ENCODE data around the gene SEMA3A.

The SEMA3A gene

DNA sequence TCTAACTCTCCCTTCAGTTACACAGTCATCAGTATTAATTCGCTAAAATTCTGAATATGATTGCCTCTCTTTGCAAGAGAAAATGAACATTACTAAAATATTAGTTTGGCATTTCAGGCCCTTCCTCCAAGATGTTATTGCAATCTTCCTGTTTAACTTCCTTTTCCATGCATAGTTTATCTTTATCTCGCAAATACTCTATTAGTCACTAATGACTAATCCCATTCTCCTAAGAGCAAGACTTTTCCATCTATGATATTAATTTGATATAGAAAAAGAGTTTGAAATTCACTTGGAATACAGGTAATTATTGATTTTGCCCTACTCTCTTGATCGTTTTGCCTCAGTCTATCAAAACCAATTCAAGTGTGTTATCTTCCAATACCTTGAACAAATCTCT lies 41.8 kb upstream of the SEMA3A start:
- H3K4me2 ChIP-seq (ENCODE audit: low read length), result no peak overlapping the region
- peaks cover 5% of the 10 kb centered on the region for H3K4me1 ChIP-seq (ENCODE audit: low read length)
- TF ChIP-seq EZH2phosphoT487 (IDR thresholded peaks at IDR 0.05; ENCODE audit: low read depth), result no peak
- TF ChIP-seq, protein P1, sequence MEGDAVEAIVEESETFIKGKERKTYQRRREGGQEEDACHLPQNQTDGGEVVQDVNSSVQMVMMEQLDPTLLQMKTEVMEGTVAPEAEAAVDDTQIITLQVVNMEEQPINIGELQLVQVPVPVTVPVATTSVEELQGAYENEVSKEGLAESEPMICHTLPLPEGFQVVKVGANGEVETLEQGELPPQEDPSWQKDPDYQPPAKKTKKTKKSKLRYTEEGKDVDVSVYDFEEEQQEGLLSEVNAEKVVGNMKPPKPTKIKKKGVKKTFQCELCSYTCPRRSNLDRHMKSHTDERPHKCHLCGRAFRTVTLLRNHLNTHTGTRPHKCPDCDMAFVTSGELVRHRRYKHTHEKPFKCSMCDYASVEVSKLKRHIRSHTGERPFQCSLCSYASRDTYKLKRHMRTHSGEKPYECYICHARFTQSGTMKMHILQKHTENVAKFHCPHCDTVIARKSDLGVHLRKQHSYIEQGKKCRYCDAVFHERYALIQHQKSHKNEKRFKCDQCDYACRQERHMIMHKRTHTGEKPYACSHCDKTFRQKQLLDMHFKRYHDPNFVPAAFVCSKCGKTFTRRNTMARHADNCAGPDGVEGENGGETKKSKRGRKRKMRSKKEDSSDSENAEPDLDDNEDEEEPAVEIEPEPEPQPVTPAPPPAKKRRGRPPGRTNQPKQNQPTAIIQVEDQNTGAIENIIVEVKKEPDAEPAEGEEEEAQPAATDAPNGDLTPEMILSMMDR (IDR thresholded peaks at IDR 0.05; ENCODE audit: low read depth, low read length), result no peak
- H3K79me2 ChIP-seq (ENCODE audit: low read length), result no peaks in the 10 kb centered on the region
- H3K36me3 ChIP-seq (replicated peaks; ENCODE audit: low read depth, low read length), result no peaks in the 10 kb centered on the region
- H2AFZ ChIP-seq (ENCODE audit: low read depth, low read length), result no peak overlapping the region
- H3K4me3 ChIP-seq (ENCODE audit: low read length), result no peak overlapping the region
- no peaks in the 10 kb centered on the region for H3K9me3 ChIP-seq (ENCODE audit: insufficient read depth, low read length)
- H4K20me1 ChIP-seq (ENCODE audit: insufficient read depth, low read length), result no peaks in the 10 kb centered on the region
- no peak overlapping the region for H3K27ac ChIP-seq (ENCODE audit: low read length)
- no peak overlapping the region for H3K9ac ChIP-seq (ENCODE audit: low read length)
- no peaks in the 10 kb centered on the region for H3K27me3 ChIP-seq (ENCODE audit: low read depth, low read length)

DNA sequence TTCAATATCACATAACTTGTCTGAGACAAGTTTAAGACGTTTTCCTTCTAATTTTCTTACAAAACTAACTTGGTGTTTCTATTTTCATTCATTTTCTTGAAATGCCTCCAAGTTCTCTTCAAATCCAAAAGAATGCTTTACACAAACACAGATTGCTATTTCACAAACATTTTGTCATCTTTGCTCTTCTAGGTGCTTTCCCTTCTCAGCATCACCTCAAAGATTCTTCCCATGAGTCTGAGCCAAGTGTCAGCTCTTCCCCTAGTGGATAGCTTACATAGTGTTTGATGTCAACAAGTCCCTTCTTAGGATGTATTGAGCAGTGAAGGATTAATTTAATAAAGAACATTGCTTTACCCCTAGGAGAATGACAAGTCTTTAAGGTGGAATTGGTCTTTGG lies 38.1 kb upstream of the SEMA3A start:
- Histone ChIP-seq H2AFZ (ENCODE audit: low read depth, low read length) (no peak overlapping the region), H3K4me1 (ENCODE audit: low read length) (peaks cover 2% of the 10 kb centered on the region), H3K9me3 (ENCODE audit: insufficient read depth, low read length) (no peaks in the 10 kb centered on the region), H3K27me3 (ENCODE audit: low read depth, low read length) (no peaks in the 10 kb centered on the region), H3K36me3 (replicated peaks; ENCODE audit: low read depth, low read length) (no peaks in the 10 kb centered on the region), H3K79me2 (ENCODE audit: low read length) (no peaks in the 10 kb centered on the region), H3K4me2 (ENCODE audit: low read length) (no peak overlapping the region), H3K27ac (ENCODE audit: low read length) (no peak overlapping the region), H4K20me1 (ENCODE audit: insufficient read depth, low read length) (no peaks in the 10 kb centered on the region), H3K4me3 (ENCODE audit: low read length) (no peak overlapping the region), H3K9ac (ENCODE audit: low read length) (no peak overlapping the region)
- no peak for TF ChIP-seq EZH2phosphoT487 (IDR thresholded peaks at IDR 0.05; ENCODE audit: low read depth)
- TF ChIP-seq, protein P1 (IDR thresholded peaks at IDR 0.05; ENCODE audit: low read depth, low read length), result no peak

DNA sequence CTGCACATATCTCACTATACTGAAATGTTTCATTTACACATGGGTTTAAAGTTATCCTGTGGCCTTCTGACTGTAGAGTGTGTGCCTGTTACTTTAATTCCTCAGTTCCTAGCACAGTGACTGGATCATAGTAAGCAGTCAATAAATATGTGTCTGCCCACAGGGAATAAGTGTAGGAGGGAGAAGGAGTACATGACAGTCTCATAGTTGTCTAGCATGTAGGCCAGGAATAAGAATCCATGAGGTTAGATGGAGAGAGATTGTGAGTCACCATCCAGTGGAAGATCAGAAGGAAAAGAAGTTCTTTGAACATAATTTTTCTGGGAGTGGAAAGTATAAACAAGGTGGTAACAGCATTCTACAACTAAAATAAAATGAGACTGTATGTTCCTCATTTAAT lies 36.6 kb upstream of the SEMA3A start:
- Histone ChIP-seq H4K20me1 (ENCODE audit: insufficient read depth, low read length) (no peaks in the 10 kb centered on the region), H3K27ac (ENCODE audit: low read length) (no peak overlapping the region), H3K9me3 (ENCODE audit: insufficient read depth, low read length) (no peaks in the 10 kb centered on the region), H3K4me1 (ENCODE audit: low read length) (no peaks in the 10 kb centered on the region), H3K27me3 (ENCODE audit: low read depth, low read length) (no peaks in the 10 kb centered on the region), H3K4me3 (ENCODE audit: low read length) (no peak overlapping the region), H2AFZ (ENCODE audit: low read depth, low read length) (no peak overlapping the region), H3K36me3 (replicated peaks; ENCODE audit: low read depth, low read length) (no peaks in the 10 kb centered on the region), H3K79me2 (ENCODE audit: low read length) (no peaks in the 10 kb centered on the region), H3K4me2 (ENCODE audit: low read length) (no peak overlapping the region), H3K9ac (ENCODE audit: low read length) (no peak overlapping the region)
- no peak for TF ChIP-seq EZH2phosphoT487 (IDR thresholded peaks at IDR 0.05; ENCODE audit: low read depth)
- TF ChIP-seq, protein P1 (IDR thresholded peaks at IDR 0.05; ENCODE audit: low read depth, low read length), result no peak

DNA sequence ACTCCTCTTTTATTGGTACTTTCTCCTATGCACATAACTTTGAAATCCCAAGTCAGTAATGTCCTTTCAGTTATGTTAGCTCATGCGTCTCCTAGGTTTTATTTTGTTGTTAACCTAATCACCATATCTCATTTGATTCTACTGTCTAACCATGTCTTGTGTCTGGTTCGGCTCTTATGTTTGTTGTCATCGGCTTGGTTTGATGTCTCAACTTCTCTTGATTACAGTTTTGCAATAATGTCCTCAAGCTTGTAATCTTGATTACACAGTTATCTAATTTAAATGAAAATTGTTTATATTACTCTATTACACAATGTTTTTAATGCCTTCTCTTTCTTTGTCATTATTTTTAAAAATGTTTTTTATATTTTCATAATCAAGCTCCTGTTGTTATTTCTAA lies 35.9 kb upstream of the SEMA3A start:
- Histone ChIP-seq H3K9ac (ENCODE audit: low read length) (no peak overlapping the region), H3K36me3 (replicated peaks; ENCODE audit: low read depth, low read length) (no peaks in the 10 kb centered on the region), H3K4me2 (ENCODE audit: low read length) (no peak overlapping the region), H3K79me2 (ENCODE audit: low read length) (no peaks in the 10 kb centered on the region), H2AFZ (ENCODE audit: low read depth, low read length) (no peak overlapping the region), H3K27ac (ENCODE audit: low read length) (no peak overlapping the region), H3K9me3 (ENCODE audit: insufficient read depth, low read length) (no peaks in the 10 kb centered on the region), H4K20me1 (ENCODE audit: insufficient read depth, low read length) (no peaks in the 10 kb centered on the region), H3K27me3 (ENCODE audit: low read depth, low read length) (no peaks in the 10 kb centered on the region), H3K4me3 (ENCODE audit: low read length) (no peak overlapping the region), H3K4me1 (ENCODE audit: low read length) (no peaks in the 10 kb centered on the region)
- TF ChIP-seq EZH2phosphoT487 (IDR thresholded peaks at IDR 0.05; ENCODE audit: low read depth), result no peak
- TF ChIP-seq, protein P1 (IDR thresholded peaks at IDR 0.05; ENCODE audit: low read depth, low read length), result no peak

Data from OCI-LY3 (cell line).